ENCODE data around the gene CREB3L4.
A peak's percentile ranks its signal among the peaks of the same experiment; 100 is the strongest.
"Not testable (repeated sequence)": the region's sequence is repeated elsewhere in the genome, so short reads cannot be mapped to it uniquely, and the experiment has no call there.

Gene CREB3L4

DNA sequence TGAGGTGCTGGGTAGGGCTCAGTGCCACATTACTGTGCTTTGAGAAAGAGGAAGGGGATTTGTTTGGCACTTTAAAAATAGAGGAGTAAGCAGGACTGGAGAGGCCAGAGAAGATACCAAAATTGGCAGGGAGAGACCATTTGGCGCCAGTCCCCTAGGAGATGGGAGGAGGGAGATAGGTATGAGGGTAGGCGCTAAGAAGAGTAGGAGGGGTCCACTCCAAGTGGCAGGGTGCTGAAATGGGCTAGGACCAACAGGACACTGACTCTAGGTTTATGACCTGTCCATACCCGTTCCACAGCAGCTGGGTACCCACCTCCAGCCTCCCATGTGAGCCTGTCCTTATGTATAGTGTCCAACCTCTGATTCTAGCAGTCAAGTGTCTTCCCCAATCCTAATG lies 8.2 kb upstream of the CREB3L4 start:
- no peak for DNase-seq (ENCODE audit: low spot score)

DNA sequence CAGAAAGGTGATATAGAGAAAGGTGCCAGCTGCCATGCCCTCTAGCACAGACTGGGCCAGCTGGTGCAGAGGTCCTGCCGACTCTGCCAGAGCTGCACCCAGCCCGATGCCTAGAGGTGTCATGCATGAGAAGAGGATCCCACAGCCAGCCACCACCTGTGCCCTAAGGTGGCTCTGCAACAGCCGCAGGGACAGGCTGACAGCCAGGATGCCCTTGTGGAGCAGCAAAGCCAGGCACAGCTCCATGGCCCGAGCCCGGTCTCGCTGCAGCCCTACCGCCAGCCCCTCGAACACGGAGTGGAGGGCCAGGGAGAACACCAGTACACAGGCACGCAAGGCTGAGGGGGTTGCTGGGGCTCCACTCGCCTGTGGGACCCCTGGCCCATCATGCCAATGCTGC lies 7.5 kb upstream of the CREB3L4 start:
- no peak for DNase-seq (ENCODE audit: low spot score)

- DNase-seq (ENCODE audit: low spot score): no peak
Observed at GRCh38 chr1:153961421-153961820, 6.3 kb upstream of the CREB3L4 start.

GRCh38 chr1:153962088-153963029 lies 5.3 kb upstream of the CREB3L4 start:
- DNase-seq (ENCODE audit: low spot score): no peak

GRCh38 chr1:153963030-153963849 lies 4.5 kb upstream of the CREB3L4 start, which contains the start of gene SLC39A1:
Gene SLC39A1, minus strand, starts transcription at chr1:153963537. Its CDS starts 822 bp downstream, at chr1:153962715.
- DNase-seq (ENCODE audit: low spot score): peak; percentile 99

DNA sequence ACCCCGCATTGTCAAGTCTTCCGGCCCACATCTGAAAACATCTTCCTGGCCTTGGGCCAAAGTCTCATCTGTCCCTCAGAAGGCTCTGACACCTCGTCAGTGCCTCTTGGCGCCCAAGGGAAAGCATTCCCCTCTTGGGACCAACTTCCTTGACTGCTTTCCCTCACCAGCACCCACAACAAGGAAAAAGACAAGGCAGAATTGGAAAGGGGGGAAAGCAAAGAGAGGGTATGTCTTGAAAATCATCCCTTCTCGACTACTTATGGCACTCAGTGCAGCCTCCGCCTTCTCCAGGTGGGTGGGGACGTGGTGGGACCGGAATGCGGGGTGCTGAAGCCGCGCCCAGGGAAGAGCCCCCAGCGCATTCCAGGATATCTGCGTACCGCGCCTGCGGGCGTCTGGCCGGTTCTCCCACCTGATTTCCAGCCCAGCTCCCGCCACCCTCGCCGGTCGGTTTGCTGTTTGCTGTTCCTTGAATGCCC lies 3.8 kb upstream of the CREB3L4 start:
- no peak for DNase-seq (ENCODE audit: low spot score)

DNA sequence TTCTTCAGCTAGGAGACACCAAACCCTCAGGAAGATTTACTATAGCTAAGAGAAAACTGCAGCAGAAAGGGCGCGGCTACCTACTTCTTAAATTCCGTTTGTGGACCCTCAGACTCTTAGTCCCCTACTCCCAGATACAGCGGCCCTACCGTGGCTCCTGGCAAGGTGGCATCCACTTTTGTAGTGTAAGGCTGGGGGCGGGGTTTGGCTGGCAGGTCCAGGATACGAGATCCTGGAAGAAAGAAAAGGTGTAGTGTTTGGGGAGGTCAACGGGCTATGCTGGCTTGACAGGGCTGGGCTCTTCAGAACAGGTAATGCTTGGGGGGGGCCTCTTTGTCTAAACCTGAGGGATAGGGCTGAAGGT lies 280 bp downstream of the CREB3L4 start:
- no peak for DNase-seq (ENCODE audit: low spot score)

DNA sequence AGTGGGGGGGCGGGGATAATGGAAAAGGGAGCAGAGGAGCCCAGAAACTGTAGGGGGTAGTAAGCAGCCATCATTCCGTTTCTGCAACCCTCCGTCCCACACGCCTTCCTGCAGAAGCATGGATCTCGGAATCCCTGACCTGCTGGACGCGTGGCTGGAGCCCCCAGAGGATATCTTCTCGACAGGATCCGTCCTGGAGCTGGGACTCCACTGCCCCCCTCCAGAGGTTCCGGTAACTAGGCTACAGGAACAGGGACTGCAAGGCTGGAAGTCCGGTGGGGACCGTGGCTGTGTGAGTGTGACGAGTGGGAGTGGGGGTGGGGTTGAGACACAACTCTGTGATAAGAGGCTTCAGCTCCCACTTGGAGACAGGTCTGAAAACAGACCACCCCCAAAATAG lies 706 bp downstream of the CREB3L4 start:
- DNase-seq (ENCODE audit: low spot score): no peak

GRCh38 chr1:153968972-153969371 lies 1.3 kb downstream of the CREB3L4 start:
- no peak for DNase-seq (ENCODE audit: low spot score)

DNA sequence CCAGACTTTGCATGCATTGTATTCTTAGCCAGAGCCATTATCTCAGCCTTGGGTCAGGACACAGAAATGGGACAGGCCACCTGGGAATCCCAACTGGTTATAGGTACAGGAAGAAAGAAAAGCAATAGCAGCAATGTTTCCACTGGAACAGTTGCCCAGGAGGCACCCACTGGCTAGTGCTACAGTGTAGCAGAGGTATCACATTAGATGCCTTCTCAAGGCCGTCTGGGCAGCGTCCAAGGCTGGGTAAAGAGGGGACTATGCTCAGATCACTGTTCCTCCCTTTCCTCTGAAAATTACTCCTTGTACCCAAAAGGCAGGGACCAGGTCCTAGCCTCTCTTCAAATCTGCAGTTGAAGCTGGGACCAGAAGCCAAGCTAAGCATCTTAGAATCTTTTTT lies 2.6 kb downstream of the CREB3L4 start:
- DNase-seq (ENCODE audit: low spot score): no peak

DNA sequence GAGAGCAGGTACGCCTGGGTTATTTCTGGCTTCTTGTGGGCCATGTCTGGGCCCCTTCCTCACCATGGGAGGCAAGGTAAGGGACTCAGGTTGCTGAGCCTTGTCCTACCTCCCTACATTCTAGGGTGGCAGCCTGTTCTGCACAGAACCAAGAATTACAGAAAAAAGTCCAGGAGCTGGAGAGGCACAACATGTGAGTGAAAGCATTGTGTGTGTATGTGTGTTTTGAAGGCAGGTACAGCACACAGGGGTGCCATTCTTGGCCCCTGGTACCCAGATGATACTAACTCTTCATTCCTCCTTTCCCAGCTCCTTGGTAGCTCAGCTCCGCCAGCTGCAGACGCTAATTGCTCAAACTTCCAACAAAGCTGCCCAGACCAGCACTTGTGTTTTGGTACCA lies 5.4 kb downstream of the CREB3L4 start:
- DNase-seq (ENCODE audit: low spot score): no peak

DNA sequence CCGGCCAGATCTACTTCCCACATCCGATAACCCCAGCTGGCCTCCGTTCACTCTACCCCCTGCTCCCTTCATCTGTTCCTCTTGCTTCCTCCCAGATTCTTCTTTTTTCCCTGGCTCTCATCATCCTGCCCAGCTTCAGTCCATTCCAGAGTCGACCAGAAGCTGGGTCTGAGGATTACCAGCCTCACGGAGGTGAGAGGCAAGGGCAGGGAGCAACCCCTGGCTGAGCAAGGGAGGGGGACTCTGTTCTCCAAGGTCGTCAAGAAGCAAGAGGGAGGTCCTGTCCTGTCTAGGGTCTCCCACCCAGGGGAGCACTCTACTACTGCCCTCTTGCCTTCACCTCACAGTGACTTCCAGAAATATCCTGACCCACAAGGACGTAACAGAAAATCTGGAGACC lies 5.8 kb downstream of the CREB3L4 start:
- DNase-seq (ENCODE audit: low spot score): no peak

- no peak for DNase-seq (ENCODE audit: low spot score)
Observed at GRCh38 chr1:153976819-153977249, 9.1 kb downstream of the CREB3L4 start.

GRCh38 chr1:153977250-153978240 lies 9.8 kb downstream of the CREB3L4 start, which contains the start of gene JTB:
Gene JTB, minus strand, starts transcription at chr1:153977674. Its CDS starts 422 bp downstream, at chr1:153977252.
- DNase-seq (ENCODE audit: low spot score): peak; percentile 93

DNA sequence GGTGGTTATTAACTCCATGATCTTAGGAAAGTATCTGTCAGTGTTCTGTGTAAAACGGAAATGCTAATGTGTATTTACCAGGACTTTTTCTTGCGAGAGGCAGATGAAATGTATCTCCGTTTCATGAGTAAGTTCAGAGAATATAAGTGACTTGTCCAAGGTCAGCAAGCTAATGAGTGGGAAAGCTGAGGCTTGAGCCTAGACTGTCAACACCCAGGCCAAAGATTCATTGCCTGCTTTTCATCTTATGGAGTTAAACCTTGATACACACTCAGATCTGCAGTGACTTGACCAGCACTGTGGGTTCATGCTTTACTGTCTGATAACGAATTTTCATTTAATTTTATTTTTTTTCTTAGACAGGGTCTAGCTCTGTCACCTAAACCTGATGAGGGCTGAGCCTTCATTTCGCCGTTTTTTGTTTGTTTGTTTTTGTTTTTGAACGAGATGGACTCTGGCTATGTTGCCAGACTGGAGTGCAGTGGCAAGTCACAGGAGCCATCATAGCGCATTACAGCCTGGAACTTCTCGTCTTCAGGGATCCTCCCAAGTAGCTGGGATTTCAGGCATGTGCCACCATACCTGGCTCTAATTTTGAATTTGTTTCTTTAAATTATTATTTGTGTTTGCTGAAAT lies 10.7 kb downstream of the CREB3L4 start:
- no peak for DNase-seq (ENCODE audit: low spot score)

GRCh38 chr1:153979091-153979490 lies 11.4 kb downstream of the CREB3L4 start:
- not testable (repeated sequence) for DNase-seq (ENCODE audit: low spot score)

DNA sequence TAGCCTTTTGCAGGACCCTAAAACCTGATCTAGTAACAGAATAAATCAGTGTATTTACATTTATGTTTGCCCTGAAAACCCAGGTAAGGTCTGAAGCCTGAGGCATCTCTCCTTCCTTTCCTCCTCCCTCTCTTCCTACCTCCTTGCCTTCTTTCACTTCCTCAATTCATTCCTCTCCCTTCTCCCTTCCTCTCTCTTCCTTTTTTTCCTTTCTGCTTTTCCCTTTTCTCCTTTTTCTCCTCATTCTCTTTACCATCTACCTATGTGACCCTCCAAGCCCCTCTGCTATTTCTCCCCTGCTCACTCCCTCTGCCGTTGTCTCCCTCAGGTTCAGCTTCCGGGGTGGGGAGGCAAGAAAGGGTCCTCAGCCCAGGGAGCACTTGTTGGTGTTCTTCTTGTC lies 14.0 kb downstream of the CREB3L4 start:
- DNase-seq (ENCODE audit: low spot score): not testable (repeated sequence)

DNA sequence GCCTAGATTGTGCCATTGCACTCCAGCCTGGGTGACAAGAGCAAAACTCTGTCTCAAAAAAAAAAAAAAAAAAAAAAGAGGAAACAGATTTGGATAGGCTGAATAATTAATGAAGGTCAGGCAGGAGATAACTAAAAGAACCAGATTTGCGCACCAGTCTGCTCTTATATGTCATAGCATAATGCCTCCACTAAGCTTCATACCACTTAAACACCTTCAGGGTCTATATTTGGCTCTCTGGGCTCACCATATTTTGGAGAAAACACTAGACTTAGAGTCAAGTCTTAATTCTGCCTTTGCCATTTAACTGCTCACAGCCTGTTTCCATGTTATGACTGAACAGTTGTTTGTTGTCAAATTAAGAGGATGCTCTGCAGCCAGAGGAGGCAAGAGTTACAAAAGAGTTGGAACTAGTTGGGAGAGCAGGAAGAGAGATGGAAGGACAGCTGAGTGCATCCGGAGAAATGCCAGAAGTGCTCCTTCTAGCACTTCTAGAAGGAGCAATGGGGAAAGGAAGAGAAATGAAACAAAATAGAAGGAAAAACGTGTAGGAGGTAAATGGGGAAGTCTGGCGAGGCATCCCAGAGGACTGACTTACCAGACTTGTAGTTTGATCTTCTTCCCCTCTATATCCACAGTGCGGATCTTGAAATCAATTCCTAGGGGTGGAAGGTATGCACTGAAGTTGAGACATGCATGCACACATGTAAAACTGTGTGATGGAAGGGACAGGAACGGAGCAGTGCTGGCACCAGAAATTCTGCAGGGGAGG lies 16.6 kb downstream of the CREB3L4 start:
- no peak for DNase-seq (ENCODE audit: low spot score)

DNA sequence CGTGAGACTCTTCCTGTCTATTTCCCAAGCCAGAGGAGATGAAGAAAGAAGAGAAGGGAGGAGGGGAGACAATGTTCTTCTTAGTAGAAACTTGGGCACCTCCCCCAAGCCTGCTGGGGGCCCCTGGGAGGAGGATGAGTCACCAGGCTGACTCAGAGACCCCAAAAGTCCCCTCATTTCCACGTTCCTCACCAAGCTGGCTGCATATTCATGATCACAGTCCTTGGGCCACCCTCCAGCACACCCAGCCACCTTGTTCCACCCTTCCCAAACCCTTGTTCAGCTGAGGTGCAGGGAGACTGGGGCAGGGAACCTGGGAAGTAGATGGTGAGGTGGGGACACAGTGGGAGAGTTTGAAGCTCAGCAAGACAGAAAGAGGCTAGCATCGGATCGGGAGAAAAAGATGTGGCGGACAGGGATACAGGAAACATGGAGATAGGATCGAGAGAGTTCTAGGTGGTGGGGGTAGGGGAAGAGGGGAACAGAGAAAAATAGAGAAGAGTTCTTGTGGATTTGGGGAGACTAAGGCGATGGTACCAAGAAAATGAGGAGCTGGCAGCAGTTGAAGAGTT lies 17.7 kb downstream of the CREB3L4 start:
- no peak for DNase-seq (ENCODE audit: low spot score)

Measured in Ammon's horn (tissue), 1 donor.